ENCODE results near the gene TMCO2. TPM values are rescaled to one million over a fixed set of nuclear protein-coding genes. Genes with fewer than 3 reads are reported as not detected.

The TMCO2 gene
- total and polyA plus RNA-seq, 10 of the 15 experiments (the other 5 are each of a cell fraction or from before 2014, with no cell fraction given), result not detected

DNA sequence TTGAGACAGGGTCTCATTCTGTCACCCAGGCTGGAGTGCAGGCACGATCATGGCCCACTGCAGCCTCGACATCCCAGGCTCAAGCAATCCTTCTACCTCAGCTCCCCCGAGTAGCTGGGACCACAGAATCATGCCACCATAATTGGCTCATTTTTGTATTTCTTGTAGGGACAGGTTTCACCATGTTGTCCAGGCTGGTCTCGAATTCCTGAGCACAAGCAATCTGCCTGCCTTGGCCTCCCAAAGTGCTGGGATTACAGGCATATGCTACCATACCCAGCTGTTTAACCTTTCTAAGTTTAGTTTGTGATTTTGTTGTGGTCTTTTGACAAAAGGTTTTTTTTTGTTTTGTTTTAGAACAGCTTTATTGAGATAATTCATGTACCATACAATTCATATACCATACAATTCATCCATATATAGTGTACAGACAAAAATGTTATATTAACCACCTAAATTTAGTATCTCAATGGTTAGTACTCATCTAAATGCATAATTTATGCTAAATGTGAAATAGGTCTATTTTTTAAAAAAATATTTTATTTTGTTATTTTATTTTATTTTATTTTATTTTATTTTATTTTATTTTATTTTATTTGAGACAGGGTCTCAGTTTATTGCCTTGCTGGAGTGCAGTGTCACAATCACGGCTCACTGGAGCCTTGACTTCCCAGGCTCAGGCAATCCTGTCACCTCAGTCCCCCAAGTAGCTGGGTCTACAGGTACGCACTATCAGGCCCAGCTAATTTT, 19.2 kb downstream of the TMCO2 start:
- WGBS (ENCODE audit: insufficient coverage, insufficient replicate concordance, low lambda C conversion rate, missing lambda C conversion rate), result 92% methylated on average over 5 of the region's 6 CpGs
- no peak for FAIRE-seq

More for the DNA sequence above, 19.2 kb downstream of the TMCO2 start:
- Histone ChIP-seq H3K9me3 (replicated peaks; ENCODE audit: control insufficient read depth, insufficient read depth, low read length) (no peaks in the 10 kb centered on the region), H3K79me2 (ENCODE audit: control insufficient read depth, insufficient read depth, low read length) (peaks cover 1% of the 10 kb centered on the region; the same call in 1 of the 2 replicates), H3K27me3 (replicated peaks in 1 of 2; ENCODE audit: control insufficient read depth in 2 of 2, insufficient read depth in 2 of 2, low read length in 1 of 2) (no peaks in the 10 kb centered on the region), H3K4me2 (ENCODE audit: control insufficient read depth, insufficient read depth) (no peak overlapping the region), H2AFZ (ENCODE audit: control insufficient read depth, low read depth, low read length) (no peak overlapping the region), H3K9ac (ENCODE audit: control insufficient read depth, insufficient read depth, low read length) (no peak overlapping the region), H3K36me3 (ENCODE audit: control insufficient read depth in 2 of 2, insufficient read depth in 2 of 2, low read length in 1 of 2) (peaks cover 2 to 10% of the 10 kb centered on the region in 2 experiments; a peak in 3 of 4 replicates), H3K4me1 (ENCODE audit: control insufficient read depth, insufficient read depth, low read length) (peaks cover 5% of the 10 kb centered on the region; the same call in 1 of the 2 replicates), H3K27ac (ENCODE audit: control insufficient read depth, insufficient read depth) (no peak overlapping the region), H3K4me3 (no peak overlapping the region), H4K20me1 (ENCODE audit: control insufficient read depth, insufficient read depth) (no peaks in the 10 kb centered on the region)
- RAD21 ChIA-PET (ENCODE audit: unreplicated experiment), result interaction anchor here (1.0 kb wide), 1 partner anchor 21 kb away, joined by 3 read pairs; no protein-coding TSS in a partner anchor
- BruUV-seq (replicated peaks), result no TSS peak
- TF ChIP-seq PAX5 (IDR thresholded peaks at IDR 0.05; ENCODE audit: borderline replicate concordance, low read depth, low read length) (no peak), HSF1 (IDR thresholded peaks at IDR 0.05; ENCODE audit: low read depth, low read length) (no peak), RFX5 (IDR thresholded peaks at IDR 0.05; ENCODE audit: low read depth, low read length) (no peak), RELA (IDR thresholded peaks at IDR 0.05; ENCODE audit: borderline replicate concordance, partially characterized antibody) (no peak), GATAD2B (conservative IDR thresholded peaks at IDR 0.05; ENCODE audit: low read depth) (no peak), KDM1A (IDR thresholded peaks at IDR 0.05; ENCODE audit: borderline replicate concordance) (no peak), NFXL1 (IDR thresholded peaks at IDR 0.05; ENCODE audit: borderline replicate concordance) (no peak), NBN (IDR thresholded peaks at IDR 0.05) (no peak), TAF1 (IDR thresholded peaks at IDR 0.05; ENCODE audit: borderline replicate concordance, low read depth, low read length) (no peak), STAT1 (conservative IDR thresholded peaks at IDR 0.05) (no peak), RUNX3 (IDR thresholded peaks at IDR 0.05; ENCODE audit: low read length) (no peak), RAD21 (IDR thresholded peaks at IDR 0.05; ENCODE audit: insufficient read depth, low read depth, low read length) (no peak), SMC3 (IDR thresholded peaks at IDR 0.05; ENCODE audit: borderline replicate concordance, low read length) (no peak), JUNB (IDR thresholded peaks at IDR 0.05) (no peak), RCOR1 (conservative IDR thresholded peaks at IDR 0.05; ENCODE audit: low read depth, low read length) (no peak), ZBED1 (IDR thresholded peaks at IDR 0.05; ENCODE audit: borderline replicate concordance) (no peak), CHD1 (IDR thresholded peaks at IDR 0.05; ENCODE audit: low read depth, low read length) (no peak), RELB (IDR thresholded peaks at IDR 0.05; ENCODE audit: low read depth) (no peak)
- TF ChIP-seq, protein P1, sequence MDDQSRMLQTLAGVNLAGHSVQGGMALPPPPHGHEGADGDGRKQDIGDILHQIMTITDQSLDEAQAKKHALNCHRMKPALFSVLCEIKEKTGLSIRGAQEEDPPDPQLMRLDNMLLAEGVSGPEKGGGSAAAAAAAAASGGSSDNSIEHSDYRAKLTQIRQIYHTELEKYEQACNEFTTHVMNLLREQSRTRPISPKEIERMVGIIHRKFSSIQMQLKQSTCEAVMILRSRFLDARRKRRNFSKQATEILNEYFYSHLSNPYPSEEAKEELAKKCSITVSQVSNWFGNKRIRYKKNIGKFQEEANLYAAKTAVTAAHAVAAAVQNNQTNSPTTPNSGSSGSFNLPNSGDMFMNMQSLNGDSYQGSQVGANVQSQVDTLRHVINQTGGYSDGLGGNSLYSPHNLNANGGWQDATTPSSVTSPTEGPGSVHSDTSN (IDR thresholded peaks at IDR 0.05; ENCODE audit: insufficient replicate concordance, low read depth, low read length), result no peak
- in situ Hi-C loops (cut with MboI), result no loop called here
- DNase-seq (ENCODE audit: low read depth, low spot score), result no peak
- POLR2A ChIA-PET, result no interaction called here
- intact Hi-C loops (cut with micrococcal nuclease; ENCODE audit: unreplicated experiment), result no loop called here
- CTCF ChIA-PET, result interaction anchor here (0.8 to 2.5 kb wide), 6 partner anchors 14 to 171 kb away, joined by 3 to 7 read pairs (median 4); no protein-coding TSS in a partner anchor
- no peak for ATAC-seq
- SMC1A ChIA-PET (ENCODE audit: uncharacterized antibody, unreplicated experiment), result interaction anchor here (0.7 to 2.0 kb wide), 7 partner anchors 10 to 264 kb away, joined by 3 to 8 read pairs (median 3); partner anchors contain the start of gene ZNF684
